NCI-H146 (cell line): ENCODE data around the gene RESF1.
A peak's percentile ranks its signal among the peaks of the same experiment; 100 is the strongest.

ENCODE experiments used
- DNase-seq: peaks from one replicate; lab custom pipeline; 2025; lab: John Stamatoyannopoulos, UW

RESF1 gene

GRCh38 chr12:31958569-31959160, 550 bp upstream of the RESF1 start:
- DNase-seq = no peak

- peak; percentile 84 for DNase-seq
These were observed 631 bp downstream of the RESF1 start for GRCh38 chr12:31959701-31960391.

- no peak for DNase-seq
These were observed 1.9 kb downstream of the RESF1 start for GRCh38 chr12:31961137-31961536.

- no peak for DNase-seq
These were observed 2.9 kb downstream of the RESF1 start for GRCh38 chr12:31962076-31962475.

GRCh38 chr12:31964280-31964679, 5.1 kb downstream of the RESF1 start:
- DNase-seq = no peak

GRCh38 chr12:31965090-31965489, 5.9 kb downstream of the RESF1 start:
- DNase-seq = no peak

- no peak for DNase-seq
These were observed 7.5 kb downstream of the RESF1 start for GRCh38 chr12:31966558-31967205.

- no peak for DNase-seq
These were observed 8.3 kb downstream of the RESF1 start for GRCh38 chr12:31967539-31967938.

GRCh38 chr12:31970199-31970598, 11.0 kb downstream of the RESF1 start:
- DNase-seq = no peak

GRCh38 chr12:31973818-31974217, 14.6 kb downstream of the RESF1 start:
- no peak for DNase-seq

GRCh38 chr12:31974673-31975072, 15.5 kb downstream of the RESF1 start:
- DNase-seq = no peak

GRCh38 chr12:31984806-31985591, 25.8 kb downstream of the RESF1 start:
- no peak for DNase-seq

- no peak for DNase-seq
These were observed 26.6 kb downstream of the RESF1 start for GRCh38 chr12:31985832-31986231.

- no peak for DNase-seq
These were observed 30.6 kb downstream of the RESF1 start for GRCh38 chr12:31989571-31990362.

GRCh38 chr12:31991146-31991545, 31.9 kb downstream of the RESF1 start:
- no peak for DNase-seq

GRCh38 chr12:31991815-31992214, 32.6 kb downstream of the RESF1 start:
- DNase-seq = no peak

- no peak for DNase-seq
These were observed 40.5 kb downstream of the RESF1 start for GRCh38 chr12:31999692-32000091.

GRCh38 chr12:32000373-32001005, 41.3 kb downstream of the RESF1 start:
- no peak for DNase-seq

- DNase-seq = no peak
These were observed 43.8 kb downstream of the RESF1 start for GRCh38 chr12:32002848-32003493.

- no peak for DNase-seq
These were observed 44.4 kb downstream of the RESF1 start for GRCh38 chr12:32003654-32004053.
